ENCODE results near the gene EME2.

Gene EME2

GRCh38 chr16:1745900-1746692 is 26.5 kb upstream of the EME2 start:
- DNase-seq: no peak

GRCh38 chr16:1746693-1747195 is 25.9 kb upstream of the EME2 start:
- DNase-seq: no peak

- no peak for DNase-seq
These were observed 24.7 kb upstream of the EME2 start for GRCh38 chr16:1747934-1748333.

- no peak for DNase-seq
These were observed 23.2 kb upstream of the EME2 start for GRCh38 chr16:1749152-1750117.

- DNase-seq: no peak
These were observed 20.7 kb upstream of the EME2 start for GRCh38 chr16:1751946-1752345.

GRCh38 chr16:1752853-1753252 is 19.8 kb upstream of the EME2 start:
- DNase-seq: no peak

GRCh38 chr16:1754204-1754603 is 18.4 kb upstream of the EME2 start:
- DNase-seq: no peak

GRCh38 chr16:1757714-1758461 is 14.7 kb upstream of the EME2 start:
- DNase-seq: no peak

GRCh38 chr16:1758923-1759322 is 13.7 kb upstream of the EME2 start:
- DNase-seq: no peak

- DNase-seq: no peak
These were observed 13.1 kb upstream of the EME2 start for GRCh38 chr16:1759511-1759910.

GRCh38 chr16:1760911-1761310 is 11.7 kb upstream of the EME2 start:
- no peak for DNase-seq

GRCh38 chr16:1761751-1762150 is 10.9 kb upstream of the EME2 start:
- no peak for DNase-seq

GRCh38 chr16:1762196-1762878 is 10.3 kb upstream of the EME2 start:
- no peak for DNase-seq

GRCh38 chr16:1762879-1763520 is 9.6 kb upstream of the EME2 start:
- DNase-seq: no peak

- no peak for DNase-seq
These were observed 8.8 kb upstream of the EME2 start for GRCh38 chr16:1763521-1764511.

GRCh38 chr16:1764971-1765370 is 7.6 kb upstream of the EME2 start:
- no peak for DNase-seq

- no peak for DNase-seq
These were observed 6.8 kb upstream of the EME2 start for GRCh38 chr16:1765826-1766225.

GRCh38 chr16:1766231-1766630 is 6.4 kb upstream of the EME2 start:
- no peak for DNase-seq

- no peak for DNase-seq
These were observed 5.9 kb upstream of the EME2 start for GRCh38 chr16:1766701-1767100.

Measured in CD4-positive, alpha-beta T cell treated with Interleukin-4 for 1 hour (primary cell).